ENCODE data around the gene CAPS.

DNA sequence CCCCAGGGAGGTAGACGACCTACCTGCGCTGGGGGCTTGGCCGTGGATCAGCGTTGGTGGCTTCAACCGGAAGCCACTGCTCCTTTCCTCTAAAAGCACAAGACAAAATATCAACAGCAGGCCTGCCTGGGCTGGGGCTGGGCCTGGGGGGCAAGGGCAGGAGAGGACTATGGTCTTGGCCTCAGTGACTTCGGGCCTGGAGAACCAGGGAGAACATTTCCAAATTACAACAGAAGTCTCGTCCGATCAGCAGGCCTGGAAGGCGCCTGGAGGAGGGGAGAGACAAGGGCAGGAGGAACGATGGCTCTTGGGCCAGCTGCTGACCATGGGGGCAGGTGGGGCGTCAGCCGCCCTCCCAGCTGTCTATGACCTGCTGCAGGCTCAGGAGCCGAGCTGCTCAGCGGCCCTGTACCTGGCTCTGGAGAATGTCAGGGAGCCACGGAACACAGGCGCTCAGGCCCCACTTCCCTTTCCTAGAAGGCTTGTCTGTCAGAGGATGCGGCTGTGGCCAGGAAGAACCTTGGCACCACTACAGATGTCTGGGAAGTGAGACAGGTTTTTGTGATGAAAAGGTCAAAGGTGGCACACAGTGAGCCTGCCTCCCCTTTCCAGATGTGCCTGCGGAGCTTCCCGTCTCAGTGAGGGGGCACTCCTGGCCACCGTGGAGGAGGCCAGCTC is 19.5 kb downstream of the CAPS start:
- TF ChIP-seq CTCF (IDR thresholded peaks at IDR 0.05) (no peak), EP300 (IDR thresholded peaks at IDR 0.05) (no peak)
